Aorta (tissue), 5 donors: Measurements from ENCODE around the gene RENBP. TPM values are rescaled to one million over a fixed set of nuclear protein-coding genes. Genes with fewer than 3 reads are reported as not detected.

Experiments
- ATAC-seq: fragments of 200-7000 bp; cut with Tn5 transposase; one replicate; pipeline ENCODE4 v1.9.1; 2022; ENCODE audit warnings: moderate library complexity; ENCODE audit not compliant: low FRiP score
- DNase-seq, 2 donors: peaks; one replicate each; pipeline ENCODE4 v3.0.0-alpha.2; 2020
- H3K27ac ChIP-seq, 2 donors: one replicate each; pipeline ENCODE4 v1.5.1; 2013; ENCODE audit warnings: low read length in 2 of 2, mild to moderate bottlenecking in 2 of 2, moderate library complexity in 2 of 2, control low read depth in 1 of 2, inconsistent platforms in 1 of 2, low read depth in 1 of 2
- H3K27me3 ChIP-seq, 2 donors: one replicate each; pipeline ENCODE4 v1.6.1; 2013; ENCODE audit warnings: control low read depth in 1 of 2, low read length in 1 of 2, mild to moderate bottlenecking in 1 of 2, moderate library complexity in 1 of 2; ENCODE audit not compliant: insufficient read depth in 2 of 2, control insufficient read depth in 1 of 2
- H3K36me3 ChIP-seq, 2 donors: one replicate each; pipeline ENCODE4 v1.6.1; 2013; ENCODE audit warnings: control low read depth in 1 of 2, low read length in 1 of 2, mild to moderate bottlenecking in 1 of 2; ENCODE audit not compliant: insufficient read depth in 2 of 2, control insufficient read depth in 1 of 2
- H3K4me1 ChIP-seq, 2 donors: one replicate each; pipeline ENCODE4 v1.6.1; 2013; ENCODE audit warnings: low read length in 2 of 2, control low read depth in 1 of 2, mild to moderate bottlenecking in 1 of 2, moderate library complexity in 1 of 2; ENCODE audit not compliant: insufficient read depth in 2 of 2, control insufficient read depth in 1 of 2
- H3K4me3 ChIP-seq, 2 donors: one replicate each; pipeline ENCODE4 v1.5.1; 2013; ENCODE audit warnings: low read length in 2 of 2, control low read depth in 1 of 2, mild to moderate bottlenecking in 1 of 2
- H3K9me3 ChIP-seq: one replicate; pipeline ENCODE4 v1.6.1; 2013; ENCODE audit warnings: mild to moderate bottlenecking, low read length; ENCODE audit not compliant: control insufficient read depth
- WGBS, 2 donors: extraction: QIAGEN DNeasy Blood & Tissue Kit; methylation state at CpG; one replicate each; pipeline ENCODE4 v1.1.7; 2013; 5-methylcytosine and 5-hydroxymethylcytosine counted together
- intact Hi-C, 2 donors: fragments of 100-400 bp; cut with DNase I; formaldehyde crosslinking; loops; one replicate each; pipeline versions ENCODE4 v1.14.2 to v1.15.0; 2022
- long read RNA-seq, 2 donors: library from polyadenylated mRNA; unstranded; transcript quantifications; one replicate each; pipeline ENCODE4 v2.0.0, GENCODE V29; 2020 to 2021
- polyA plus RNA-seq, 2 donors: library from polyadenylated mRNA; stranded (reverse); fragments of 200-250 nt; gene quantifications; one replicate each; pipeline ENCODE4 v1.2.3, GENCODE V29; 2013
- total RNA-seq, 2 donors: library from RNA; stranded (reverse); fragmentation: NEBNext Ultra II Directional; extraction: Animal tissue kit (Norgen Biotek cat#: 25700); gene quantifications; one replicate each; pipeline ENCODE4 v1.2.1, GENCODE V29; 2021
- donor health status: healthy with polysubstance abuse.
- donor health status: Bipolar disorder and iron deficiency.
- donor health status: DM: no; HTN: no; CAD: no.
- donor health status: DM: no; HTN: no; CAD: no.
- donor health status: DM: yes; HTN: yes; CAD: no.

The RENBP gene
- total RNA-seq (10 to 100 TPM; 13.1 to 20.9 TPM), polyA plus RNA-seq (10 to 100 TPM; 10.5 to 14.5 TPM)
- long read RNA-seq, donor 1, partial matches to known transcripts = 5 of 6 reads
- long read RNA-seq, donor 1, other reads (novel, unspliced or antisense) = 1 of 6 reads
- long read RNA-seq, donor 2, partial matches to known transcripts = 0 of 3 reads
- long read RNA-seq, donor 2, other reads (novel, unspliced or antisense) = 3 of 3 reads

- no peaks in the 10 kb centered on the region for H3K9me3 ChIP-seq
- H3K4me3 ChIP-seq = no peak within 1 kb of the TSS
- ATAC-seq (no peak), DNase-seq (peak; percentile 79 to 83)
- H3K27me3 ChIP-seq = no peaks in the 10 kb centered on the region
- WGBS, 2 donors = 33 to 46% methylated on average over 30 to 31 of the region's 31 CpGs
- no peak within 1 kb of the TSS for H3K27ac ChIP-seq
- no peaks in the 10 kb centered on the region for H3K4me1 ChIP-seq
- intact Hi-C loops = loop anchor here in 1 of 2 donors (10.0 kb wide), 1 partner anchor 979 kb away; no protein-coding TSS in a partner anchor
- no peaks in the 10 kb centered on the region for H3K36me3 ChIP-seq
Measured at GRCh38 chrX:153944140-153944799, at the start of gene RENBP. Gene RENBP, minus strand, starts transcription at chrX:153944643. Its CDS starts 33 bp downstream, at chrX:153944610.

GRCh38 chrX:153993978-153994377 lies 49.5 kb upstream of the RENBP start:
- intact Hi-C loops = no loop called here
- Histone ChIP-seq H3K27me3 (no peaks in the 10 kb centered on the region), H3K27ac (no peak overlapping the region), H3K4me1 (no peaks in the 10 kb centered on the region), H3K4me3 (no peak overlapping the region), H3K9me3 (no peaks in the 10 kb centered on the region), H3K36me3 (no peaks in the 10 kb centered on the region)
- 85 to 88% methylated on average over 10 of the region's 10 CpGs for WGBS, 2 donors
- DNase-seq (no peak), ATAC-seq (no peak)

GRCh38 chrX:153993079-153993478 lies 48.6 kb upstream of the RENBP start:
- Histone ChIP-seq H3K27ac (no peak overlapping the region), H3K4me1 (no peaks in the 10 kb centered on the region), H3K27me3 (no peaks in the 10 kb centered on the region), H3K4me3 (no peak overlapping the region), H3K9me3 (no peaks in the 10 kb centered on the region), H3K36me3 (no peaks in the 10 kb centered on the region)
- intact Hi-C loops = no loop called here
- WGBS, 2 donors = 83 to 87% methylated on average over 12 of the region's 12 CpGs
- ATAC-seq (no peak), DNase-seq (no peak)

GRCh38 chrX:153992180-153992579 lies 47.7 kb upstream of the RENBP start:
- WGBS, 2 donors = 91 to 93% methylated on average over 8 of the region's 8 CpGs
- no peaks in the 10 kb centered on the region for H3K9me3 ChIP-seq
- no peaks in the 10 kb centered on the region for H3K4me1 ChIP-seq
- no peaks in the 10 kb centered on the region for H3K36me3 ChIP-seq
- intact Hi-C loops = no loop called here
- H3K27ac ChIP-seq = no peak overlapping the region
- H3K4me3 ChIP-seq = no peak overlapping the region
- no peaks in the 10 kb centered on the region for H3K27me3 ChIP-seq
- ATAC-seq (no peak), DNase-seq (no peak)

- Histone ChIP-seq H3K27me3 (no peaks in the 10 kb centered on the region), H3K9me3 (no peaks in the 10 kb centered on the region), H3K27ac (no peak overlapping the region), H3K4me3 (no peak overlapping the region), H3K36me3 (no peaks in the 10 kb centered on the region), H3K4me1 (no peaks in the 10 kb centered on the region)
- WGBS, 2 donors = 97% methylated on average over 3 of the region's 3 CpGs
- no peak for ATAC-seq
- intact Hi-C loops = no loop called here
- DNase-seq = no peak
Measured at GRCh38 chrX:153991013-153991580, 46.7 kb upstream of the RENBP start.

- intact Hi-C loops = no loop called here
- no peak overlapping the region for H3K4me3 ChIP-seq
- DNase-seq (no peak), ATAC-seq (no peak)
- no peaks in the 10 kb centered on the region for H3K9me3 ChIP-seq
- H3K27ac ChIP-seq = no peak overlapping the region
- no peaks in the 10 kb centered on the region for H3K27me3 ChIP-seq
- WGBS, 2 donors = 91 to 93% methylated on average over 14 of the region's 14 CpGs
- H3K36me3 ChIP-seq = no peaks in the 10 kb centered on the region
- H3K4me1 ChIP-seq = no peaks in the 10 kb centered on the region
Measured at GRCh38 chrX:153989973-153990655, 45.7 kb upstream of the RENBP start.

- Histone ChIP-seq H3K27me3 (no peaks in the 10 kb centered on the region), H3K4me3 (no peak overlapping the region), H3K9me3 (no peaks in the 10 kb centered on the region), H3K27ac (no peak overlapping the region), H3K4me1 (no peaks in the 10 kb centered on the region), H3K36me3 (no peaks in the 10 kb centered on the region)
- intact Hi-C loops = no loop called here
- 62 to 63% methylated on average over 12 of the region's 12 CpGs for WGBS, 2 donors
- DNase-seq = no peak
- no peak for ATAC-seq
Measured at GRCh38 chrX:153988493-153988892, 44.0 kb upstream of the RENBP start.

- H3K27me3 ChIP-seq = no peaks in the 10 kb centered on the region
- H3K36me3 ChIP-seq = no peaks in the 10 kb centered on the region
- 85 to 89% methylated on average over 20 of the region's 20 CpGs for WGBS, 2 donors
- no peak overlapping the region for H3K27ac ChIP-seq
- H3K4me1 ChIP-seq = no peaks in the 10 kb centered on the region
- DNase-seq (no peak), ATAC-seq (no peak)
- no peaks in the 10 kb centered on the region for H3K9me3 ChIP-seq
- intact Hi-C loops = no loop called here
- no peak overlapping the region for H3K4me3 ChIP-seq
Measured at GRCh38 chrX:153984351-153985178, 40.1 kb upstream of the RENBP start.
